ENCODE results near the gene DIDO1. TPM values are rescaled to one million over a fixed set of nuclear protein-coding genes. Genes with fewer than 3 reads are reported as not detected.

The DIDO1 gene
- total RNA-seq, 3 donors from 2014 or later (not counting 1 experiment from before 2014, with no cell fraction given): 79.5 to 116 (median 83.4) TPM

- Histone ChIP-seq H3K9me3 (ENCODE audit: control insufficient read depth, insufficient read depth, low read length) (no peaks in the 10 kb centered on the region), H3K4me1 (ENCODE audit: control insufficient read depth, insufficient read depth, low read length) (peaks cover 13% of the 10 kb centered on the region), H3K27ac (ENCODE audit: low read length) (no peak overlapping the region), H3K4me3 (ENCODE audit: low read length) (no peak overlapping the region), H3K36me3 (ENCODE audit: control insufficient read depth, insufficient read depth, low read length) (peaks cover 63% of the 10 kb centered on the region), H3K27me3 (ENCODE audit: control insufficient read depth, insufficient read depth, low read length) (no peaks in the 10 kb centered on the region)
- TF ChIP-seq, protein P1, sequence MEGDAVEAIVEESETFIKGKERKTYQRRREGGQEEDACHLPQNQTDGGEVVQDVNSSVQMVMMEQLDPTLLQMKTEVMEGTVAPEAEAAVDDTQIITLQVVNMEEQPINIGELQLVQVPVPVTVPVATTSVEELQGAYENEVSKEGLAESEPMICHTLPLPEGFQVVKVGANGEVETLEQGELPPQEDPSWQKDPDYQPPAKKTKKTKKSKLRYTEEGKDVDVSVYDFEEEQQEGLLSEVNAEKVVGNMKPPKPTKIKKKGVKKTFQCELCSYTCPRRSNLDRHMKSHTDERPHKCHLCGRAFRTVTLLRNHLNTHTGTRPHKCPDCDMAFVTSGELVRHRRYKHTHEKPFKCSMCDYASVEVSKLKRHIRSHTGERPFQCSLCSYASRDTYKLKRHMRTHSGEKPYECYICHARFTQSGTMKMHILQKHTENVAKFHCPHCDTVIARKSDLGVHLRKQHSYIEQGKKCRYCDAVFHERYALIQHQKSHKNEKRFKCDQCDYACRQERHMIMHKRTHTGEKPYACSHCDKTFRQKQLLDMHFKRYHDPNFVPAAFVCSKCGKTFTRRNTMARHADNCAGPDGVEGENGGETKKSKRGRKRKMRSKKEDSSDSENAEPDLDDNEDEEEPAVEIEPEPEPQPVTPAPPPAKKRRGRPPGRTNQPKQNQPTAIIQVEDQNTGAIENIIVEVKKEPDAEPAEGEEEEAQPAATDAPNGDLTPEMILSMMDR (IDR thresholded peaks at IDR 0.05): no peak
- DNase-seq (no peak), ATAC-seq (no peak)
- Mint-ChIP-seq H3K9me3 (no peaks in the 10 kb centered on the region), H3K27ac (no peak overlapping the region), H3K36me3 (no peaks in the 10 kb centered on the region), H3K4me3 (peak overlapping the region; percentile 50), H3K27me3 (ENCODE audit: low read depth in 2 of 2) (no peaks in the 10 kb centered on the region), H3K4me1 (peaks cover 5 to 6% of the 10 kb centered on the region in 2 donors)
- intact Hi-C loops (cut with micrococcal nuclease): no loop called here
- WGBS (ENCODE audit: insufficient coverage): 92% methylated on average over 7 of the region's 7 CpGs
Observed at GRCh38 chr20:62887860-62888239, 38.5 kb downstream of the DIDO1 start.

- Mint-ChIP-seq H3K36me3 (no peaks in the 10 kb centered on the region), H3K4me1 (peaks cover 5 to 6% of the 10 kb centered on the region in 2 donors), H3K9me3 (no peaks in the 10 kb centered on the region), H3K27me3 (ENCODE audit: low read depth in 2 of 2) (no peaks in the 10 kb centered on the region), H3K27ac (no peak overlapping the region), H3K4me3 (peak overlapping the region; percentile 50)
- Histone ChIP-seq H3K27ac (ENCODE audit: low read length) (no peak overlapping the region), H3K9me3 (ENCODE audit: control insufficient read depth, insufficient read depth, low read length) (no peaks in the 10 kb centered on the region), H3K36me3 (ENCODE audit: control insufficient read depth, insufficient read depth, low read length) (peaks cover 59% of the 10 kb centered on the region), H3K4me1 (ENCODE audit: control insufficient read depth, insufficient read depth, low read length) (peaks cover 13% of the 10 kb centered on the region), H3K27me3 (ENCODE audit: control insufficient read depth, insufficient read depth, low read length) (no peaks in the 10 kb centered on the region), H3K4me3 (ENCODE audit: low read length) (no peak overlapping the region)
- 72% methylated on average over 13 of the region's 13 CpGs for WGBS (ENCODE audit: insufficient coverage)
- ATAC-seq (peak; percentile 44 to 89 (median 75)), DNase-seq (peak; percentile 35 to 60)
- intact Hi-C loops (cut with micrococcal nuclease): no loop called here
- TF ChIP-seq, protein P1 (IDR thresholded peaks at IDR 0.05): no peak
Observed at GRCh38 chr20:62887152-62887859, 39.0 kb downstream of the DIDO1 start.

DNA sequence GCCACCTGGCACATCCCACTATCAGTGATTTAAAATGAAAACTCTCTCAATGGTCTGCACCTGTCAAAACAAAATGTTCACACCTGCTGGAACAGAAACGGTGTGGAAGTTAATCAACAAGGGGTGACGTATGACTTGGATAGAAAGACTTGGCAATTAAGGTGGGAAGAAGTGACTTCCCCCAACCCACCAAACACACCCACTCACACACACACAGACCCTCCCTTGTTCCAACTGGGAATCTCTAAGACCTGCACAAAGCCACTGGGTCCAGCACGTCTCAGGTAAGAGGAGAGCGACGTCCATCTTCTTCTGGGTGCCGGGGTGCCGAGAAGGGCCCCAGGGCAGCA lies 39.6 kb downstream of the DIDO1 start:
- DNase-seq: no peak
- intact Hi-C loops (cut with micrococcal nuclease): no loop called here
- 95% methylated on average over 6 of the region's 7 CpGs for WGBS (ENCODE audit: insufficient coverage)

More for the DNA sequence above, 39.6 kb downstream of the DIDO1 start:
- H3K27me3 ChIP-seq (ENCODE audit: control insufficient read depth, insufficient read depth, low read length): no peaks in the 10 kb centered on the region
- no peaks in the 10 kb centered on the region for H3K36me3 Mint-ChIP-seq
- ATAC-seq: no peak
- H3K27me3 Mint-ChIP-seq (ENCODE audit: low read depth in 2 of 2): no peaks in the 10 kb centered on the region
- peaks cover 13% of the 10 kb centered on the region for H3K4me1 ChIP-seq (ENCODE audit: control insufficient read depth, insufficient read depth, low read length)
- no peak overlapping the region for H3K27ac ChIP-seq (ENCODE audit: low read length)
- H3K27ac Mint-ChIP-seq: no peak overlapping the region
- H3K4me1 Mint-ChIP-seq: peaks cover 5 to 6% of the 10 kb centered on the region in 2 donors
- H3K36me3 ChIP-seq (ENCODE audit: control insufficient read depth, insufficient read depth, low read length): peaks cover 55% of the 10 kb centered on the region
- H3K4me3 ChIP-seq (ENCODE audit: low read length): no peak overlapping the region
- TF ChIP-seq, protein P1 (IDR thresholded peaks at IDR 0.05): no peak
- H3K4me3 Mint-ChIP-seq: no peak overlapping the region
- no peaks in the 10 kb centered on the region for H3K9me3 ChIP-seq (ENCODE audit: control insufficient read depth, insufficient read depth, low read length)
- no peaks in the 10 kb centered on the region for H3K9me3 Mint-ChIP-seq
